ENCODE data around the gene GOLGA8R.
"Not testable (repeated sequence)": the region's sequence is repeated elsewhere in the genome, so short reads cannot be mapped to it uniquely, and the experiment has no call there.

DNA sequence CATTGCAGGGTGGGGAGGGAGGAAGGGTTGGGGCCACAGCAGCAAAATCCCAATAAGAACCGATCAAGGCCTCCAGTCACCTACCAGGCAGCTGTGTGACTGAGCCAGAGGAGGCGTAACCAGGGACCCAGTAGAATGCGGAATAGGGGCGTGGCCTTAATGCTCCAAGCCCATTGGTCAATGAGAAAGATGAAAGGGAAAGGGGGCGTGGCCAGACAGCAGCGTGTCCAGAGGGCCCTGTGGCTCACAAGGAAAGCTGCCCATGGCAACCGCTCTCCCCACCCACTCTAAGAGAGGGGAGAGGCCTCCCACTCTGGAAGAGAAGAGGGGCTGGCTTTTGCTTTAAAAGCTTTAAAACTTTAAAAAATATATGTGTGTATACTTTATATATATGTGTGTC lies at the start of gene GOLGA8R:
- not testable (repeated sequence) for TF ChIP-seq POLR2AphosphoS5, POLR2A (IDR thresholded peaks at IDR 0.05; ENCODE audit: low read depth, low read length)
